Heart left ventricle (tissue), 13 donors: Measurements from ENCODE around the gene RAB11FIP5.

Experiments
- CTCF ChIP-seq, 12 donors: fragments of 200-600 bp; sonication (generic) in 4 of 12; IDR thresholded peaks; one replicate each; pipeline versions ENCODE4 v1.5.0 to v1.8.0; 2018 to 2022; ENCODE audit warnings: antibody characterized with exemption in 12 of 12, mild to moderate bottlenecking in 5 of 12
- POLR2A ChIP-seq, 2 donors: fragments of 450-650 bp; IDR thresholded peaks; one replicate each; pipeline ENCODE4 v1.6.1; 2017; ENCODE audit warnings: antibody characterized with exemption in 2 of 2, mild to moderate bottlenecking in 2 of 2, moderate library complexity in 2 of 2
- donor health status: ischemic (EF 13 %, LVEDD 7.1; RV severe dilation, severe dysfunction).
- donor health status: DM: no; HTN: yes; CAD: no.
- donor health status: DM: no; HTN: no; CAD: no.
- donor health status: ischemic (EF 25% LVEDD 6.9; RV normal size, moderate dysfunction).
- donor health status: ischemic (EF 25% LVEDD 5.7; RV mildly dilated, moderate dysfunction).
- donor health status: ischemic (EF 35%, LVEDD 5.7; RV mildly dilated, moderate dysfunction).
- donor health status: nonischemic (EF 11% LVEDD 7.7; RV severe dilation, severe dysfunction).
- donor health status: DM: yes; HTN: yes; CAD: no.
- donor health status: PGD.
- donor health status: ischemic (EF 29% LVEDD 5.4; RV normal size, mild dysfunction).
- donor health status: nonischemic (EF 23%, LVEDD 6.1; RV moderate dilation, normal function).

- TF ChIP-seq CTCF (IDR thresholded peaks at IDR 0.05) (peak in 8 of 12 donors; percentile 13 to 50 (median 30)), POLR2A (IDR thresholded peaks at IDR 0.05) (no peak)
Measured at GRCh38 chr2:73071360-73072128, 41.2 kb downstream of the RAB11FIP5 start, which contains the start of gene SFXN5.
